Sigmoid colon (tissue), 3 donors: ENCODE results near the gene MUC5AC.

Experiments
- POLR2A ChIP-seq, 2 donors: fragments of 450-650 bp; IDR thresholded peaks; one replicate each; pipeline ENCODE4 v1.6.1; 2016; ENCODE audit warnings: antibody characterized with exemption in 2 of 2, mild to moderate bottlenecking in 2 of 2, moderate library complexity in 2 of 2
- TF ChIP-seq, protein P1 (sequence below), 4 experiments: fragments of 450-650 bp in 3 of 4; fragments of 200-600 bp in 1 of 4; IDR thresholded peaks; one replicate each; pipeline ENCODE4 v1.5.1; 2016 to 2019; ENCODE audit warnings: antibody characterized with exemption in 4 of 4, mild to moderate bottlenecking in 3 of 4, moderate library complexity in 2 of 4

DNA sequence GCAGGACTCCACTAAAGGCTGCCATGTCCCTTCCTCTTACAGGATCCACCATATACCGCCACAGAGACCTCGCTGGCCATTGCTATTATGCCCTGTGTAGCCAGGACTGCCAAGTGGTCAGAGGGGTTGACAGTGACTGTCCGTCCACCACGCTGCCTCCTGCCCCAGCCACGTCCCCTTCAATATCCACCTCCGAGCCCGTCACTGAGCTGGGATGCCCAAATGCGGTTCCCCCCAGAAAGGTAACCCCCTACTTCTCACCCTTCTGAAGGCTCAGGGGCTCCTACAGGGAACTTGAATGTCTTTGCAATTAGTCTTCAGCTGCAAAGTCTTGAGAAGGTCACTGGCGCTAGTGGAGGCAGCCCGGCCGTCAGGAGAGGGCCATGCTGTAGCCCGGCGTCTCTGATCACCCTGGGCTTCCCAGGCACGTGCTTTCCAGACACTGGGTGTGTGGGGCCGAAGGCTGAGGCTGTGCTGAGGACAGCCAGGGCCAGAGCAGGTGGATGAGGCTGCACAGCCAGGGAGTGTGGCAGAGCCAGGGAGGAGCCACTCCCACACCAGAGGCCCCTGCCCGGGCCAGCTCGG lies 35.1 kb downstream of the MUC5AC start:
- TF ChIP-seq, protein P1, sequence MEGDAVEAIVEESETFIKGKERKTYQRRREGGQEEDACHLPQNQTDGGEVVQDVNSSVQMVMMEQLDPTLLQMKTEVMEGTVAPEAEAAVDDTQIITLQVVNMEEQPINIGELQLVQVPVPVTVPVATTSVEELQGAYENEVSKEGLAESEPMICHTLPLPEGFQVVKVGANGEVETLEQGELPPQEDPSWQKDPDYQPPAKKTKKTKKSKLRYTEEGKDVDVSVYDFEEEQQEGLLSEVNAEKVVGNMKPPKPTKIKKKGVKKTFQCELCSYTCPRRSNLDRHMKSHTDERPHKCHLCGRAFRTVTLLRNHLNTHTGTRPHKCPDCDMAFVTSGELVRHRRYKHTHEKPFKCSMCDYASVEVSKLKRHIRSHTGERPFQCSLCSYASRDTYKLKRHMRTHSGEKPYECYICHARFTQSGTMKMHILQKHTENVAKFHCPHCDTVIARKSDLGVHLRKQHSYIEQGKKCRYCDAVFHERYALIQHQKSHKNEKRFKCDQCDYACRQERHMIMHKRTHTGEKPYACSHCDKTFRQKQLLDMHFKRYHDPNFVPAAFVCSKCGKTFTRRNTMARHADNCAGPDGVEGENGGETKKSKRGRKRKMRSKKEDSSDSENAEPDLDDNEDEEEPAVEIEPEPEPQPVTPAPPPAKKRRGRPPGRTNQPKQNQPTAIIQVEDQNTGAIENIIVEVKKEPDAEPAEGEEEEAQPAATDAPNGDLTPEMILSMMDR (IDR thresholded peaks at IDR 0.05), result no peak
- no peak for TF ChIP-seq POLR2A (IDR thresholded peaks at IDR 0.05)
